Body of pancreas (tissue), 4 donors: ENCODE results near the gene TBL1X.

Experiments used
- POLR2A ChIP-seq, 3 donors: fragments of 450-650 bp; IDR thresholded peaks; one replicate each; pipeline ENCODE4 v1.6.1; 2016; ENCODE audit warnings: antibody characterized with exemption in 3 of 3, mild to moderate bottlenecking in 2 of 3
- TF ChIP-seq, protein P1 (sequence below), 7 experiments: fragments of 450-650 bp in 4 of 7; fragments of 200-600 bp in 3 of 7; sonication (generic) in 3 of 7; IDR thresholded peaks; one replicate each; pipeline ENCODE4 v1.5.1; 2016 to 2019; ENCODE audit warnings: antibody characterized with exemption in 7 of 7

DNA sequence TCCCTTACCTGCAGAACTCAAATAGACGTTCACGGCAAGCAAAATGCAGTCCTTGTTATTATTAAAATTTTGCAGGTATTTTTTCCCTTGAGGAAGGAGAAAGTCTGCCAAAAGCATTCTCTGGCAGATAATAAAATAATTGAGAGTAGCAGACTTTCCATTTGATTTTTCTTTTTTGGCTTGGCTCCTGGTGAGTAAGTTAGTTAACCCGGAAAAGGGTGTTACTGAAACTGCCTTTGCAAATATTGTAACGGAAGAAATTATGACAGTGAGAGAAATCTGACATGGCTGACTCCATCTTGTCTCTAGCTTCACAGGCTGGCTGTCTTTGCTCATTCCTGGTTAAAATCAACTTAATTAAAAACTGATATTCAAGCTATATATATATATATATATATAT lies 200.3 kb downstream of the TBL1X start:
- TF ChIP-seq, protein P1, sequence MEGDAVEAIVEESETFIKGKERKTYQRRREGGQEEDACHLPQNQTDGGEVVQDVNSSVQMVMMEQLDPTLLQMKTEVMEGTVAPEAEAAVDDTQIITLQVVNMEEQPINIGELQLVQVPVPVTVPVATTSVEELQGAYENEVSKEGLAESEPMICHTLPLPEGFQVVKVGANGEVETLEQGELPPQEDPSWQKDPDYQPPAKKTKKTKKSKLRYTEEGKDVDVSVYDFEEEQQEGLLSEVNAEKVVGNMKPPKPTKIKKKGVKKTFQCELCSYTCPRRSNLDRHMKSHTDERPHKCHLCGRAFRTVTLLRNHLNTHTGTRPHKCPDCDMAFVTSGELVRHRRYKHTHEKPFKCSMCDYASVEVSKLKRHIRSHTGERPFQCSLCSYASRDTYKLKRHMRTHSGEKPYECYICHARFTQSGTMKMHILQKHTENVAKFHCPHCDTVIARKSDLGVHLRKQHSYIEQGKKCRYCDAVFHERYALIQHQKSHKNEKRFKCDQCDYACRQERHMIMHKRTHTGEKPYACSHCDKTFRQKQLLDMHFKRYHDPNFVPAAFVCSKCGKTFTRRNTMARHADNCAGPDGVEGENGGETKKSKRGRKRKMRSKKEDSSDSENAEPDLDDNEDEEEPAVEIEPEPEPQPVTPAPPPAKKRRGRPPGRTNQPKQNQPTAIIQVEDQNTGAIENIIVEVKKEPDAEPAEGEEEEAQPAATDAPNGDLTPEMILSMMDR (IDR thresholded peaks at IDR 0.05): no peak
- no peak for TF ChIP-seq POLR2A (IDR thresholded peaks at IDR 0.05)
